Coronary artery (tissue), 2 donors: Measurements from ENCODE around the gene TAPBPL.
"Not testable (repeated sequence)": the region's sequence is repeated elsewhere in the genome, so short reads cannot be mapped to it uniquely, and the experiment has no call there.

Experiments
- DNase-seq: peaks from one replicate; pipeline ENCODE4 v3.0.0-alpha.2; 2017; ENCODE audit warnings: low spot score
- H3K27ac ChIP-seq, 2 donors: fragments of 200-600 bp; sonication (generic); one replicate each; pipeline ENCODE4 v1.5.1; 2016 to 2019
- H3K4me3 ChIP-seq: fragments of 200-600 bp; sonication (generic); 2 replicates; pipeline ENCODE4 v1.5.1; 2016; ENCODE audit warnings: mild to moderate bottlenecking, moderate library complexity
- CTCF ChIP-seq: fragments of 200-600 bp; sonication (generic); IDR thresholded peaks from one replicate; pipeline ENCODE4 v1.5.1; 2019; ENCODE audit warnings: antibody characterized with exemption

The TAPBPL gene

GRCh38 chr12:6420364-6420763, 31.5 kb upstream of the TAPBPL start:
- no peak overlapping the region for H3K4me3 ChIP-seq
- no peak overlapping the region for H3K27ac ChIP-seq
- no peak for TF ChIP-seq CTCF
- DNase-seq = no peak

GRCh38 chr12:6423267-6424007, 28.4 kb upstream of the TAPBPL start:
- DNase-seq = peak; percentile 87
- Histone ChIP-seq H3K27ac (peak overlapping the region in 1 of 2 donors; percentile 38), H3K4me3 (peak overlapping the region; percentile 13)
- TF ChIP-seq CTCF = peak; percentile 49

- Histone ChIP-seq H3K4me3 (peak overlapping the region; percentile 13), H3K27ac (peak overlapping the region in 1 of 2 donors; percentile 38)
- DNase-seq = no peak
- no peak for TF ChIP-seq CTCF
These were observed 27.9 kb upstream of the TAPBPL start for GRCh38 chr12:6424008-6424347.

GRCh38 chr12:6424866-6425265, 27.0 kb upstream of the TAPBPL start:
- Histone ChIP-seq H3K27ac (no peak overlapping the region), H3K4me3 (no peak overlapping the region)
- no peak for DNase-seq
- TF ChIP-seq CTCF = no peak

GRCh38 chr12:6425590-6426531, 26.0 kb upstream of the TAPBPL start:
- no peak overlapping the region for H3K4me3 ChIP-seq
- no peak overlapping the region for H3K27ac ChIP-seq
- TF ChIP-seq CTCF = no peak
- no peak for DNase-seq

GRCh38 chr12:6426882-6427671, 24.8 kb upstream of the TAPBPL start:
- no peak overlapping the region for H3K27ac ChIP-seq

GRCh38 chr12:6427796-6428195, 24.0 kb upstream of the TAPBPL start:
- DNase-seq, H3K27ac ChIP-seq, H3K4me3 ChIP-seq: not testable (repeated sequence)

More at GRCh38 chr12:6426882-6427671, 24.8 kb upstream of the TAPBPL start:
- H3K4me3 ChIP-seq = no peak overlapping the region
- DNase-seq = no peak
- no peak for TF ChIP-seq CTCF
